HCT116 (cell line): ENCODE data around the gene ISYNA1. TPM values are rescaled to one million over a fixed set of nuclear protein-coding genes. Genes with fewer than 3 reads are reported as not detected.

Source experiments
- ATAC-seq: fragments of 200-7000 bp; cut with Tn5 transposase; 2 replicates; pipeline ENCODE4 v1.9.1; 2020; ENCODE audit warnings: mild to moderate bottlenecking, moderate library complexity
- BruUV-seq: library from RNA; stranded (reverse); fragments of 400-500 nt; replicated peaks from 2 replicates; lab custom pipeline; 2021; lab: Mats Ljungman, UMichigan
- CTCF ChIA-PET: fragments of 300-600 bp; sonication (Branson Sonifier 250); formaldehyde crosslinking; loops from one replicate; lab custom pipeline; 2021; ENCODE audit warnings: antibody characterized with exemption; lab: Charles Lee
- POLR2A ChIA-PET: fragments of 300-600, 350-600 bp; sonication (Branson Sonifier 250); formaldehyde crosslinking; loops from one replicate; lab custom pipeline; 2021; ENCODE audit warnings: antibody characterized with exemption; lab: Charles Lee
- RAD21 ChIA-PET, 2 experiments: fragments of 300-600 bp; sonication (Branson Sonifier 250); formaldehyde crosslinking; loops; one replicate each; lab custom pipeline; 2023; ENCODE audit warnings: low total read pairs in 2 of 2; ENCODE audit not compliant: uncharacterized antibody in 2 of 2, unreplicated experiment in 2 of 2, low non-redundant PET in 1 of 2; lab: Charles Lee
- DNase-seq: peaks from one replicate; pipeline ENCODE4 v3.0.0-alpha.2; 2010; ENCODE audit warnings: low read depth, low spot score
- H2AFZ ChIP-seq: fragments of 200-600 bp; shearing (Covaris generic), sonication (generic); 2 replicates; pipeline ENCODE4 v1.6.1; 2017; ENCODE audit warnings: low read depth, mixed run types, mixed read lengths, antibody characterized with exemption, low read length; ENCODE audit not compliant: poor library complexity, severe bottlenecking
- H3K27ac ChIP-seq: 2 replicates; pipeline ENCODE4 v1.5.1; 2012; ENCODE audit warnings: low read depth, low read length
- H3K27me3 ChIP-seq: fragments of 200-600 bp; sonication (generic); 2 replicates; pipeline ENCODE4 v1.6.1; 2016; ENCODE audit warnings: mixed run types, low read length, mixed read lengths; ENCODE audit not compliant: insufficient read depth
- H3K36me3 ChIP-seq, 2 experiments: fragments of 200-500 bp in 1 of 2; fragments of 200-600 bp in 1 of 2; sonication (Bioruptor generic) in 1 of 2; sonication (generic) in 1 of 2; 2 replicates each; pipeline versions ENCODE4 v1.5.1 to v1.6.1; 2014 to 2016; ENCODE audit warnings: low read length in 2 of 2, inconsistent platforms in 1 of 2, mixed read lengths in 1 of 2, mixed run types in 1 of 2; ENCODE audit not compliant: insufficient read depth in 2 of 2, control insufficient read depth in 1 of 2
- H3K4me1 ChIP-seq, 2 experiments: fragments of 200-600 bp in 1 of 2; sonication (generic) in 1 of 2; 2 replicates each; pipeline versions ENCODE4 v1.5.1 to v1.6.1; 2012 to 2017; ENCODE audit warnings: low read length in 2 of 2, inconsistent platforms in 1 of 2, mild to moderate bottlenecking in 1 of 2, mixed read lengths in 1 of 2, mixed run types in 1 of 2, moderate library complexity in 1 of 2; ENCODE audit not compliant: insufficient read depth in 2 of 2, control insufficient read depth in 1 of 2
- H3K4me2 ChIP-seq: fragments of 200-600 bp; sonication (generic); 2 replicates; pipeline ENCODE4 v1.6.1; 2017; ENCODE audit warnings: mixed run types, low read length, mixed read lengths
- H3K4me3 ChIP-seq, 2 experiments: fragments of 200-600 bp in 1 of 2; sonication (generic) in 1 of 2; replicated peaks in 1 of 2; 2 replicates each; pipeline ENCODE4 v1.5.1; 2011 to 2016; ENCODE audit warnings: low read length in 2 of 2, control low read depth in 1 of 2, low read depth in 1 of 2, mild to moderate bottlenecking in 1 of 2, mixed read lengths in 1 of 2, mixed run types in 1 of 2
- H3K79me2 ChIP-seq: fragments of 200-600 bp; sonication (generic); 2 replicates; pipeline ENCODE4 v1.6.1; 2017; ENCODE audit warnings: mild to moderate bottlenecking, mixed run types, low read length, moderate library complexity, mixed read lengths; ENCODE audit not compliant: insufficient read depth
- H3K9ac ChIP-seq: fragments of 200-600 bp; sonication (generic); 2 replicates; pipeline ENCODE4 v1.6.1; 2016; ENCODE audit warnings: low read length, mixed read lengths
- H3K9me2 ChIP-seq: fragments of 200-600 bp; sonication (generic), shearing (Covaris generic); 2 replicates; pipeline ENCODE4 v1.6.1; 2017; ENCODE audit warnings: mixed run types, mild to moderate bottlenecking, moderate library complexity; ENCODE audit not compliant: insufficient read depth
- H3K9me3 ChIP-seq, 2 experiments: fragments of 200-500 bp in 1 of 2; fragments of 200-600 bp in 1 of 2; sonication (Bioruptor generic) in 1 of 2; sonication (generic) in 1 of 2; 2 replicates each; pipeline ENCODE4 v1.6.1; 2014 to 2017; ENCODE audit warnings: low read length in 2 of 2, mixed read lengths in 2 of 2, inconsistent platforms in 1 of 2, low read depth in 1 of 2, mild to moderate bottlenecking in 1 of 2, mixed run types in 1 of 2, moderate library complexity in 1 of 2; ENCODE audit not compliant: control insufficient read depth in 1 of 2, insufficient read depth in 1 of 2
- H4K20me1 ChIP-seq: fragments of 200-600 bp; sonication (generic), shearing (Covaris generic); 2 replicates; pipeline ENCODE4 v1.6.1; 2017; ENCODE audit warnings: mixed run types, mild to moderate bottlenecking, moderate library complexity; ENCODE audit not compliant: insufficient read depth
- CBX3 ChIP-seq: IDR thresholded peaks from 2 replicates; pipeline ENCODE4 v1.6.1; 2012; ENCODE audit warnings: low read depth
- CEBPB ChIP-seq: IDR thresholded peaks from 2 replicates; pipeline ENCODE4 v1.6.1; 2012; ENCODE audit warnings: low read depth
- CTCF ChIP-seq, 3 experiments: fragments of 200-600 bp in 1 of 3; sonication (generic) in 1 of 3; IDR thresholded peaks in 2 of 3; conservative IDR thresholded peaks in 1 of 3; 2 replicates each; pipeline ENCODE4 v1.5.1; 2012 to 2017; ENCODE audit warnings: low read depth in 2 of 3, low read length in 2 of 3, antibody characterized with exemption in 1 of 3, borderline replicate concordance in 1 of 3, control low read depth in 1 of 3, mild to moderate bottlenecking in 1 of 3, mixed read lengths in 1 of 3, mixed run types in 1 of 3, moderate library complexity in 1 of 3; ENCODE audit not compliant: insufficient read depth in 1 of 3
- EGR1 ChIP-seq: IDR thresholded peaks from 2 replicates; pipeline ENCODE4 v1.6.1; 2012; ENCODE audit warnings: low read depth
- ELF1 ChIP-seq: IDR thresholded peaks from 2 replicates; pipeline ENCODE4 v1.6.1; 2012; ENCODE audit warnings: low read depth, borderline replicate concordance
- EZH2 ChIP-seq: fragments of 200-600 bp; sonication (generic); IDR thresholded peaks from 2 replicates; pipeline ENCODE4 v1.6.1; 2017; ENCODE audit warnings: antibody characterized with exemption, mixed run types
- EZH2phosphoT487 ChIP-seq: fragments of 200-600 bp; IDR thresholded peaks from 2 replicates; pipeline ENCODE4 v1.6.1; 2018; ENCODE audit warnings: antibody characterized with exemption, borderline replicate concordance
- FOSL1 ChIP-seq: IDR thresholded peaks from 2 replicates; pipeline ENCODE4 v1.6.1; 2012; ENCODE audit warnings: low read depth
- JUND ChIP-seq: IDR thresholded peaks from 2 replicates; pipeline ENCODE4 v1.6.1; 2012
- POLR2AphosphoS5 ChIP-seq: IDR thresholded peaks from 2 replicates; pipeline ENCODE4 v1.6.1; 2011; ENCODE audit warnings: mild to moderate bottlenecking, low read depth, low read length, moderate library complexity
- RAD21 ChIP-seq: IDR thresholded peaks from 2 replicates; pipeline ENCODE4 v1.6.1; 2012; ENCODE audit warnings: low read depth, mild to moderate bottlenecking
- SIN3A ChIP-seq: IDR thresholded peaks from 2 replicates; pipeline ENCODE4 v1.6.1; 2012; ENCODE audit warnings: low read depth
- SP1 ChIP-seq: IDR thresholded peaks from 2 replicates; pipeline ENCODE4 v1.6.1; 2012; ENCODE audit warnings: low read depth
- TCF7L2 ChIP-seq: IDR thresholded peaks from 2 replicates; pipeline ENCODE4 v1.7.0; 2011; ENCODE audit warnings: borderline replicate concordance, inconsistent platforms; ENCODE audit not compliant: insufficient read depth, insufficient read length; ENCODE audit errors: extremely low read depth
- ZBTB33 ChIP-seq: IDR thresholded peaks from 2 replicates; pipeline ENCODE4 v1.6.1; 2011; ENCODE audit warnings: mild to moderate bottlenecking, low read length, moderate library complexity; ENCODE audit not compliant: insufficient replicate concordance; ENCODE audit errors: extremely low read depth
- ZNF274 ChIP-seq: fragments of 200-500 bp; sonication (Bioruptor generic); IDR thresholded peaks from 2 replicates; pipeline ENCODE4 v1.6.1; 2014; ENCODE audit warnings: mild to moderate bottlenecking, low read depth, low read length, inconsistent platforms
- intact Hi-C: fragments of 100-400 bp; cut with micrococcal nuclease; formaldehyde crosslinking; loops from 2 replicates; pipeline ENCODE4 v1.10.0; 2022
- total RNA-seq: library from RNA; stranded (reverse); gene quantifications from one replicate; pipeline ENCODE4 v1.2.1, GENCODE V29; 2021; ENCODE audit not compliant: unreplicated experiment
- TF ChIP-seq, protein P1 (sequence below): IDR thresholded peaks from 2 replicates; pipeline ENCODE4 v1.6.1; 2012

ISYNA1 gene
- total RNA-seq, 1 experiment from 2014 or later, result 365 TPM

DNA sequence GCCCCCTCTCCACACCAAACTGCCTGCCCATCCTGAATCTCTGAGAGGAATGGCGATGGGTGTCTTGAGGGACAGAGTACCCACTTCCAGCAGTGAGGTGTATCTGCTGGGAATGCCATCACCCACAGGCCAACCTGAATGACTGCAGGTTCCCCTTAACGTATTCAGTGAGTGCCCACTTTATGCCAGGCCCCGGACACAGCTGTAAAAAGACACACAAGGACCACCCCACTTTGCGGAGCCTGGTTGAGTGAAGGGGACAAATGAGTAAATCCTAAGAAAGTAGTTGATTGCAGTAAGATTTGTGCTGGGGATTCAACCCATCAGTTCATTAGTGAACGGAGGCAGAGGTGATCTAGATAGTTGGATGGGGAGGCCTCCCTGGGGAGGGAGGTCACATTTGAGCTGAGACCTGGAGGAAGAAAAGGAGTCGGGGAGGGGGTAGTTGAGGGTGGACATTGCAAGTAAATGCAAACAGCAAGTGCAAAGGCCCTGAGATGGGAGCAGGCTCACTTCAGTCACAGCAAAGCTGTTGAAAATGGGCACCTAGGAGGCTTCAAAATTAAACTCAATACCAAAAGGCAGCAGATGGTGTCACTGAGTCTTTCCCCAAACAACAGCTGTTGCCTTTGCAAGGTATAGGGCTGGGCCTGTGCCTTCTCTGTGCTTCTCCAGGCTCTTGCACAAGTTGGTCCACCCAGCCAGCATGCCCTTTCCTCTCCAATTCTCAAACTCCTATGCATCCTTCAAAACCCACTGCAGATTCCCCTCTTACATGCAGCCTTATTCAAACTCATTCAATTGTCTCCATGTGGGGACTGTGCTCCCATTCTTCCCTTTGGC is 47.6 kb downstream of the ISYNA1 start:
- Histone ChIP-seq H3K9ac (no peak overlapping the region), H3K27me3 (no peaks in the 10 kb centered on the region), H3K36me3 (peaks cover 0 to 6% of the 10 kb centered on the region in 2 experiments; a peak in 2 of 4 replicates), H3K79me2 (peaks cover 16% of the 10 kb centered on the region), H3K9me2 (no peaks in the 10 kb centered on the region), H3K4me3 (no peak overlapping the region), H3K27ac (peak overlapping the region; percentile 82), H2AFZ (no peak overlapping the region), H3K9me3 (no peaks in the 10 kb centered on the region), H4K20me1 (no peaks in the 10 kb centered on the region), H3K4me2 (peak overlapping the region; percentile 33; the same call in 1 of the 2 replicates), H3K4me1 (peaks cover 21 to 60% of the 10 kb centered on the region in 2 experiments)
- no peak for TF ChIP-seq ZNF274
- peak; percentile 11 for TF ChIP-seq JUND
- TF ChIP-seq FOSL1, result no peak
- TF ChIP-seq POLR2AphosphoS5, result peak; percentile 56
- TF ChIP-seq, protein P1, sequence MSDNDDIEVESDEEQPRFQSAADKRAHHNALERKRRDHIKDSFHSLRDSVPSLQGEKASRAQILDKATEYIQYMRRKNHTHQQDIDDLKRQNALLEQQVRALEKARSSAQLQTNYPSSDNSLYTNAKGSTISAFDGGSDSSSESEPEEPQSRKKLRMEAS, result no peak
- no peak for TF ChIP-seq ZBTB33
- no peak for TF ChIP-seq CBX3
- no peak for TF ChIP-seq EZH2phosphoT487
- TF ChIP-seq ELF1, result no peak; the same call in 1 of the 2 replicates
- no peak for TF ChIP-seq CTCF (IDR thresholded peaks at IDR 0.05 in 2 of 3, conservative IDR thresholded peaks at IDR 0.05 in 1 of 3; ENCODE audit: borderline replicate concordance in 1 of 3, insufficient read depth in 1 of 3, low read depth in 2 of 3, low read length in 2 of 3)
- TF ChIP-seq TCF7L2, result no peak
- TF ChIP-seq EGR1, result peak; percentile 1; the same call in 1 of the 2 replicates
- peak; percentile 22; the same call in 1 of the 2 replicates for TF ChIP-seq CEBPB
- peak; percentile 36; the same call in 1 of the 2 replicates for TF ChIP-seq SIN3A
- TF ChIP-seq RAD21, result no peak; the same call in 1 of the 2 replicates
- TF ChIP-seq SP1, result peak; percentile 27; the same call in 1 of the 2 replicates
- no peak for TF ChIP-seq EZH2
- ChIA-PET CTCF (interaction anchor here (0.8 to 2.6 kb wide), 5 partner anchors 14 to 111 kb away, joined by 3 to 11 read pairs (median 3); partner anchors contain the start of gene SSBP4), RAD21 (no interaction called here), POLR2A (interaction anchor here (0.8 to 5.7 kb wide), 18 partner anchors 9 to 187 kb away, joined by 3 to 58 read pairs (median 4); partner anchors contain the start of genes IQCN, JUND, LSM4 and RAB3A)
- DNase-seq (no peak), ATAC-seq (no peak)
- BruUV-seq, result no TSS peak
- intact Hi-C loops, result no loop called here
